ENCODE measurements around the gene KRT82. TPM values are rescaled to one million over a fixed set of nuclear protein-coding genes. Genes with fewer than 3 reads are reported as not detected.

The KRT82 gene
- polyA plus RNA-seq, 1 of the 3 experiments (the other 2 are of a cell fraction) = not detected

DNA sequence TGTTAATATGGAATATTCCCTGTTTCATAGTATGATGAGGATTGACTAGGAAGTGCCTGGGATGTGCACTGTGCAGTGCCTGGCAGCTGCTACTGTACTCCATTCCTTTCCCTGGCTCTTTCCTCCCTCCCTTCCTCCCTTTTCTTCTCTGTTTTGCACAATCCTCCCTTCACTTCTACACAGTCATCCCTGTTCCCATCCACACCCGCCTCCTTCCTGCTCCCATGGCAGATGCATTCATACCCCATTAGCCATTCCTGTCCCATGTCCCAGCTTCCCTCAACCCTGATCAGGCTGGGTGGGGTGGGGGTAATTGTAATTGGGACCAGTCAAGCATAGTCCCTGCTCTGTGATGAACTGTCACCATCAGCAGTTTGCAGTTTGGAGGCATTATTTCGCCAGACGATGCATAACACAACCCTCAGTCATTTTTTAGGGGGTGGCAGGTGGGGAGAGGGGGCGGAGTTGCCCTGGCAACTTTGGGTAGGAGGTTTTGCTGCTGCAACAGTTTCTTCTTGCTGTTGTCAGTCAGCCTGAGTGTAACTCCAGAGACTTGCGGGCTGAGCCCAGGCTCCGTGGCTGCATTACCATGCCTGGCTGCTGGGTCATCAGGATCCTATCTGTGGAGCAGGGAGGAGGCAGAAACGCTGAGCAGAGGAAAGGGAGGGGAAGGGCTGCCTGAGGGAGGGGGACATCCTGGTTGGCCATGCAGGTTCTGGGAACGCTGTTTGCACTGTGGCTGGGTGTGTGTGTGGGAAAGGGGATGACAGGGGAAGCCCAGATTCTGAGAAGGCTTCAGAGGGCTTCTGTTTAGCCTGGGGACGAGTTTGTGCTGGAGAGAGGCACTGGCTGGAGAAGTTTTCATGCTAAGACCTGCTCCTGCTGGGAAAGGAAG, 16.6 kb downstream of the KRT82 start (continued):
- TF ChIP-seq MEF2A (IDR thresholded peaks at IDR 0.05; ENCODE audit: borderline replicate concordance, low read depth) = no peak
- TF ChIP-seq, protein P1, sequence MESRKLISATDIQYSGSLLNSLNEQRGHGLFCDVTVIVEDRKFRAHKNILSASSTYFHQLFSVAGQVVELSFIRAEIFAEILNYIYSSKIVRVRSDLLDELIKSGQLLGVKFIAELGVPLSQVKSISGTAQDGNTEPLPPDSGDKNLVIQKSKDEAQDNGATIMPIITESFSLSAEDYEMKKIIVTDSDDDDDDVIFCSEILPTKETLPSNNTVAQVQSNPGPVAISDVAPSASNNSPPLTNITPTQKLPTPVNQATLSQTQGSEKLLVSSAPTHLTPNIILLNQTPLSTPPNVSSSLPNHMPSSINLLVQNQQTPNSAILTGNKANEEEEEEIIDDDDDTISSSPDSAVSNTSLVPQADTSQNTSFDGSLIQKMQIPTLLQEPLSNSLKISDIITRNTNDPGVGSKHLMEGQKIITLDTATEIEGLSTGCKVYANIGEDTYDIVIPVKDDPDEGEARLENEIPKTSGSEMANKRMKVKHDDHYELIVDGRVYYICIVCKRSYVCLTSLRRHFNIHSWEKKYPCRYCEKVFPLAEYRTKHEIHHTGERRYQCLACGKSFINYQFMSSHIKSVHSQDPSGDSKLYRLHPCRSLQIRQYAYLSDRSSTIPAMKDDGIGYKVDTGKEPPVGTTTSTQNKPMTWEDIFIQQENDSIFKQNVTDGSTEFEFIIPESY (IDR thresholded peaks at IDR 0.05; ENCODE audit: borderline replicate concordance, low read depth) = no peak

DNA sequence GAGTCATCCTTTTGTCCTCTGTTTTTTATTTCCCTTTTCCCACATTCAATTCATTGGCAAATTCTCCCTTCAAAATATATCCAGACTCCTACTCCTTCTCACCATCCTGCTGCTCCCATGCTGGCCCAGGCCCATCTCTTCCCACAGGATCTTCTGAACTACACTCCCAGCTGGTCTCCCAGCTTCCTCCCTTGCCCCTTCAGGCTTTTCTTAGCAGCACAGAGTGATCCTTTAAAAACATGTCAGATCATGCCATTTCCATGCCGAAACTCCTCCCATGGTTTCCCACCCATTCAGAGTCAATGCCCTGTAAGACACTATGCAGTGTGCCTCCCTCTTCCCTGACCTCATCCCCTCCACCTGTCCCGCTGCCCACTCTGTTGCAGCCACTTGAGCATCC, 18.3 kb downstream of the KRT82 start:
- Histone ChIP-seq H3F3A (replicated peaks; ENCODE audit: insufficient read depth) (no peaks in the 10 kb centered on the region), H3K27me3 (ENCODE audit: insufficient read depth) (peaks cover 68% of the 10 kb centered on the region), H3K4me1 (ENCODE audit: control insufficient read depth in 1 of 2, insufficient read depth in 2 of 2, low read depth in 1 of 2, low read length in 1 of 2) (peaks cover 0 to 7% of the 10 kb centered on the region in 2 experiments; a peak in 1 of 4 replicates), H4K20me1 (ENCODE audit: insufficient read depth) (no peaks in the 10 kb centered on the region), H3K4me2 (no peak overlapping the region), H3K9me2 (no peaks in the 10 kb centered on the region), H3K36me3 (replicated peaks in 1 of 2; ENCODE audit: control insufficient read depth in 1 of 2, insufficient read depth in 2 of 2, low read length in 1 of 2) (no peaks in the 10 kb centered on the region), H3K9ac (no peak overlapping the region), H3K27ac (ENCODE audit: low read depth in 2 of 2, low read length in 1 of 2) (no peak overlapping the region), H3K9me3 (no peaks in the 10 kb centered on the region), H3K4me3 (ENCODE audit: low read depth in 2 of 2, low read length in 1 of 2) (no peak overlapping the region), H2AFZ (ENCODE audit: low read depth) (no peak overlapping the region), H3K79me2 (ENCODE audit: insufficient read depth) (no peaks in the 10 kb centered on the region)
- no peak for DNase-seq
- POLR2A ChIA-PET = no interaction called here
- 51% methylated on average over 2 of the region's 2 CpGs for WGBS (ENCODE audit: low lambda C conversion rate)
- CTCF ChIA-PET = interaction anchor here (0.9 to 1.0 kb wide), 2 partner anchors 10 to 230 kb away, joined by 3 read pairs; no protein-coding TSS in a partner anchor
- TF ChIP-seq RAD21 (IDR thresholded peaks at IDR 0.05; ENCODE audit: low read length) = no peak
- TF ChIP-seq RCOR1 (IDR thresholded peaks at IDR 0.05; ENCODE audit: low read length) = no peak
- TF ChIP-seq, protein P2, sequence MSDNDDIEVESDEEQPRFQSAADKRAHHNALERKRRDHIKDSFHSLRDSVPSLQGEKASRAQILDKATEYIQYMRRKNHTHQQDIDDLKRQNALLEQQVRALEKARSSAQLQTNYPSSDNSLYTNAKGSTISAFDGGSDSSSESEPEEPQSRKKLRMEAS (IDR thresholded peaks at IDR 0.05; ENCODE audit: low read depth) = no peak
- TF ChIP-seq, protein P1 (IDR thresholded peaks at IDR 0.05; ENCODE audit: borderline replicate concordance, low read depth) = no peak
- no peak for TF ChIP-seq FOSL2 (IDR thresholded peaks at IDR 0.05; ENCODE audit: borderline replicate concordance, low read depth)
- TF ChIP-seq MEF2A (IDR thresholded peaks at IDR 0.05; ENCODE audit: borderline replicate concordance, low read depth) = no peak
- TF ChIP-seq, protein P3, sequence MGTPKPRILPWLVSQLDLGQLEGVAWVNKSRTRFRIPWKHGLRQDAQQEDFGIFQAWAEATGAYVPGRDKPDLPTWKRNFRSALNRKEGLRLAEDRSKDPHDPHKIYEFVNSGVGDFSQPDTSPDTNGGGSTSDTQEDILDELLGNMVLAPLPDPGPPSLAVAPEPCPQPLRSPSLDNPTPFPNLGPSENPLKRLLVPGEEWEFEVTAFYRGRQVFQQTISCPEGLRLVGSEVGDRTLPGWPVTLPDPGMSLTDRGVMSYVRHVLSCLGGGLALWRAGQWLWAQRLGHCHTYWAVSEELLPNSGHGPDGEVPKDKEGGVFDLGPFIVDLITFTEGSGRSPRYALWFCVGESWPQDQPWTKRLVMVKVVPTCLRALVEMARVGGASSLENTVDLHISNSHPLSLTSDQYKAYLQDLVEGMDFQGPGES (IDR thresholded peaks at IDR 0.05; ENCODE audit: low read depth, low read length) = no peak
- TF ChIP-seq GABPA (IDR thresholded peaks at IDR 0.05; ENCODE audit: low read depth) = no peak
- no peak for TF ChIP-seq TCF12 (IDR thresholded peaks at IDR 0.05)
- no peak for TF ChIP-seq FOXM1 (IDR thresholded peaks at IDR 0.05; ENCODE audit: low read depth)
- TF ChIP-seq RFX5 (IDR thresholded peaks at IDR 0.05; ENCODE audit: low read length) = no peak
- TF ChIP-seq POLR2AphosphoS5 (IDR thresholded peaks at IDR 0.05; ENCODE audit: low read depth, low read length) = no peak
- no peak for TF ChIP-seq MXI1 (IDR thresholded peaks at IDR 0.05; ENCODE audit: low read depth, low read length)
- TF ChIP-seq, protein P4, sequence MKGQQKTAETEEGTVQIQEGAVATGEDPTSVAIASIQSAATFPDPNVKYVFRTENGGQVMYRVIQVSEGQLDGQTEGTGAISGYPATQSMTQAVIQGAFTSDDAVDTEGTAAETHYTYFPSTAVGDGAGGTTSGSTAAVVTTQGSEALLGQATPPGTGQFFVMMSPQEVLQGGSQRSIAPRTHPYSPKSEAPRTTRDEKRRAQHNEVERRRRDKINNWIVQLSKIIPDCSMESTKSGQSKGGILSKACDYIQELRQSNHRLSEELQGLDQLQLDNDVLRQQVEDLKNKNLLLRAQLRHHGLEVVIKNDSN (IDR thresholded peaks at IDR 0.05; ENCODE audit: borderline replicate concordance, low read depth) = no peak

All from SK-N-SH (cell line).